ENCODE measurements around the gene KAT6B.

Gene KAT6B

GRCh38 chr10:75007646-75008045 is 181.2 kb downstream of the KAT6B start:
- in situ Hi-C loops (cut with MboI; ENCODE audit: low sequenced_read_pairs) = loop anchor here (25.0 kb wide), 1 partner anchor 745 kb away; no protein-coding TSS in a partner anchor

- in situ Hi-C loops (cut with MboI; ENCODE audit: low sequenced_read_pairs) = loop anchor here (25.0 kb wide), 1 partner anchor 747 kb away; no protein-coding TSS in a partner anchor
Observed at GRCh38 chr10:75008952-75009351, 182.6 kb downstream of the KAT6B start.

DNA sequence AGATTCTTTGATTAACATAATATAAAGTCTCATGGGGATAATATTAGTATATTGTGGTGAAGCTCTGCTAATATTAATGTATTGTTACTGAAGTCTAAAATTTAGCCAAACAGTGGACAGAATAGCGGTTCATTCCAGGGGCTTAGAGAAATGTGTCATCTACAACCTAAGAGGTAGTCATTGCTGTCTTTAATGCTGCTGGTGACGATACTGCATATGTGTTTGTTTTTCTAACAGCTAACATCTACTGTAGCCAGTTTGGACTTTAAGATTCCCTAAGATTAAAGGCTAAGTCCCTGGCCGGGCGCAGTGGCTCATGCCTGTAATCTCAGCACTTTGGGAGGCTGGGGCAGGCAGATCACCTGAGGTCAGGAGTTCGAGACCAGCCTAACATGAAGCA is 183.0 kb downstream of the KAT6B start:
- in situ Hi-C loops (cut with MboI; ENCODE audit: low sequenced_read_pairs) = loop anchor here (25.0 kb wide), 1 partner anchor 747 kb away; no protein-coding TSS in a partner anchor

DNA sequence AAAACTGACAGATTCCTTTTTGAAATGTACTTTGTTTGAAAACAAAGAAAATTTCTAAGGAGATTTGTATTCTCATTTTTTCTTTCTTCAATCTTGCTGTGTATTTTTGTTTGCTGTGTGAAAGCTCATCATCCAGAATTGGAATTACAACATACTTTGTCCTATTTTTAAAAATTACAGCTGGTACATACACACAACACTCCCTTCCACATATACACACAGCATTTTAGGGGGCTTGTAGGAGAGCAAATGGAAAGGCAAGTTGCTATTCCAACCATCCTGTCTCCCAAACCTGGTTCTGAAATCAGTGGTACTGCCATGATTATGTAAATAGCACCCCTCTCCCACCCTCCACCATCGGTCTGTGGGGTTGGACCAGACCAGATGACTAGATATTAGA is 184.0 kb downstream of the KAT6B start:
- in situ Hi-C loops (cut with MboI; ENCODE audit: low sequenced_read_pairs) = loop anchor here (25.0 kb wide), 1 partner anchor 748 kb away; no protein-coding TSS in a partner anchor

DNA sequence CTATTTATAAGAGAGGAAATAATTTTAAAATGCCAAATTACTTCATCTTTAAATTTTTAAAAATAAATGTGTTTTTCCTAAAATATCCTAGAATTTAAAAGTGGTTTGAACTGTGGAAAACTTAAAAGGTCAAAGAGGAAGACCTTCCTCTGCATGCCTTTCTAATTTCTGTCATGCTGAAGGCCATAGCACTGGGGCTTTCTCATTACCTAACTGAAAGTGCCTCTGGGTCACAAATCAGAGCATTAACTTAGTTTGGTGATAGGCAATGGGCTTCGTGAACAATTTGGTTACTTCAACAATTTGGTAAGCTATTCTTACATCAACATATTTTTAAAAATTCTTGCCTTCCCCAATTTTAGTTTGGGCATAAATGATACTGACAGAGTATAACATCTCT is 184.8 kb downstream of the KAT6B start:
- in situ Hi-C loops (cut with MboI; ENCODE audit: low sequenced_read_pairs) = loop anchor here (25.0 kb wide), 1 partner anchor 749 kb away; no protein-coding TSS in a partner anchor

GRCh38 chr10:75012471-75012870 is 186.1 kb downstream of the KAT6B start:
- in situ Hi-C loops (cut with MboI; ENCODE audit: low sequenced_read_pairs) = loop anchor here (25.0 kb wide), 1 partner anchor 750 kb away; no protein-coding TSS in a partner anchor

GRCh38 chr10:75013007-75013406 is 186.6 kb downstream of the KAT6B start:
- in situ Hi-C loops (cut with MboI; ENCODE audit: low sequenced_read_pairs) = loop anchor here (25.0 kb wide), 1 partner anchor 751 kb away; no protein-coding TSS in a partner anchor

- in situ Hi-C loops (cut with MboI; ENCODE audit: low sequenced_read_pairs) = loop anchor here (25.0 kb wide), 1 partner anchor 751 kb away; no protein-coding TSS in a partner anchor
Observed at GRCh38 chr10:75013522-75013921, 187.1 kb downstream of the KAT6B start.

DNA sequence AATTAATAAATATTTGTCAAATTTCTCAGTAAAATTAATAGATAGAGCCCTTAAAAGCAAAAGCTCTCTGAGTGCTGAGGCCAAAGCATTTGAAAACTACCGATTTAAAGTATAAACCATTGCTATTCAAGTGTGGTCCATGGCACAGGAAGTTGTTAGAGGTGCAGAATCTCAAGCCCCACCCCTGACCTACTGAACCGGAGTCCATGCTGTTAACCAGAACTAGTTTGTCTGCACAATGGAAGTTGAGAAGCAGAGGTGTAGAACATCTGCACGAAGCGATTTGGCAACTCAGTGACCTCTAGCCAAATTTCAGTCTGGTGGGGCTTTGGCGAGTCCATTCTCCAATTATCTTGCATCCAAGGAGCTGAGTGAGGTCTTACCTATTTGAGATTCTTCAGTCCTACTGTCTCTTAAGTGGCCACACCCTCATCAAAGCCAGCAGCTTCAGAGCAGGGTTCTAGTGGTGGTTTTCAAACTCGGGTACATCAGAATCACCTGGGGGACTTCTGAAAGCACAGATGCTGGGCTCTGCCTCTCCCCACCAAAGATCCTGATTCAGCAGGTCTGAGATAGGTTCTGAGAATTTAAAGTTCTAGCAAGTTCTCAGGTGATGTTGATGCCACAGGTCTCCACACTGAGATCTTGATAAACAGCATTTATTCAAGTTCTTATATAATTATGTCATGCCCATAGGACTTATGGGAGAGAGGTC is 188.3 kb downstream of the KAT6B start:
- in situ Hi-C loops (cut with MboI; ENCODE audit: low sequenced_read_pairs) = loop anchor here (25.0 kb wide), 1 partner anchor 752 kb away; no protein-coding TSS in a partner anchor

- in situ Hi-C loops (cut with MboI; ENCODE audit: low sequenced_read_pairs) = loop anchor here (25.0 kb wide), 1 partner anchor 753 kb away; no protein-coding TSS in a partner anchor
Observed at GRCh38 chr10:75015442-75015841, 189.0 kb downstream of the KAT6B start.

DNA sequence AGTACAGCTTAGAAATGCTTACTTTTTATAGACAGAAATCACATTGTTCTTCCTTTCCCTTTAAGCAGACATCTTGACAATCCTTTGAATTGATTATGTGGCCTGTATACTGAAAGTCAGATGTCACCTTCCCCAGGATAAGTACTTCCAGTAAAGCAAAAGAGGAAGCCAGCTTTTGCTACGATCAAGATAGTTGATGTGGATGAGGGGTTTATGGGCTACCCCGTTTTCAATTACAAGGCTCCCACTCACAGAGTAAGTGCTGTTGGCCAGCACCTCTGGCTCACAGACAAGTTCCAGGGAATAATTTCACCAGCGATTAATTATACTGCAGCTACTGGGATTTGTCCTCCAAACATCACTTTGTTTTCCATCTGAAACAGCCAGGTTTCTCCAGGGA is 189.9 kb downstream of the KAT6B start:
- in situ Hi-C loops (cut with MboI; ENCODE audit: low sequenced_read_pairs) = loop anchor here (25.0 kb wide), 1 partner anchor 754 kb away; no protein-coding TSS in a partner anchor

DNA sequence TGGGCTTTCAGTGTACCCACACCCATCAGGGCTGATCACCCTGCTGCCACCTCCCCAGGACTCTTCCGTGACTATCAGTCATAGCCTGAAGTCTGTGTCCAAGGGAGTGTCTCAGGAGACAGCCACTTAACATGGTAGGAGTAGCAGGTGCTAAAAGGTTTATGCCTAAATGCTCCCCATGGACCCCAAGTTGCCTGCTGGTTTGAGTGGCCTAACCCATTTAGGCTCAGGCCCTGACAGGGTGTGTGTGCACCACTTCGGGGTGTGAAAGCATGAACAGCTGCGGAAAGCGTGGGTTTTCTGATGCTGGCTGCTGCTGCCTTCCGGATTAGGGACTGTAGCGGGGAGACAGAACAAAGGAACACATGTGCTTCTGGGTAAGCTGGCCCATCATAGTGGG is 191.9 kb downstream of the KAT6B start:
- in situ Hi-C loops (cut with MboI; ENCODE audit: low sequenced_read_pairs) = loop anchor here (25.0 kb wide), 1 partner anchor 756 kb away; no protein-coding TSS in a partner anchor

- in situ Hi-C loops (cut with MboI; ENCODE audit: low sequenced_read_pairs) = loop anchor here (25.0 kb wide), 1 partner anchor 756 kb away; no protein-coding TSS in a partner anchor
Observed at GRCh38 chr10:75018686-75019307, 192.4 kb downstream of the KAT6B start.

DNA sequence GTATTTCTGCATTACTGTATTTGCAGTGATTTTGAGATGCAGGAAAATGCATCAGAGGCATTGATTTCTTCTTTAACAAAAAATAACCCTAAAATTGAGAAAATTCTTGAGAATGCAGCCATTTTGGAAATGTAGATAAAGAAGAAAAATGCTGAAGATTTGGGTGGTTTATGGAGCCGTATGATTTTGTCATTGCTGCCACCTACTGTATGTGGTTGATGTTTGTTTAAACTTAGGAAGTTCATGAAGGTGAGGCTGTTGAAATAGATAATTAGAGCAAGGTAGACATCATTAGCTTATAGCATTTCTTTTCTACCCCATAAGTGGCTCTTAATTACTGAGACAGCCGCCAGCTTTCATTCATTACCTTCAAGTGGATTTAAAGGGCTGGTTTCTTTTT is 193.0 kb downstream of the KAT6B start:
- in situ Hi-C loops (cut with MboI; ENCODE audit: low sequenced_read_pairs) = loop anchor here (25.0 kb wide), 1 partner anchor 757 kb away; no protein-coding TSS in a partner anchor

GRCh38 chr10:75020168-75020567 is 193.8 kb downstream of the KAT6B start:
- in situ Hi-C loops (cut with MboI; ENCODE audit: low sequenced_read_pairs) = loop anchor here (25.0 kb wide), 1 partner anchor 758 kb away; no protein-coding TSS in a partner anchor

GRCh38 chr10:75021379-75022249 is 195.2 kb downstream of the KAT6B start:
- in situ Hi-C loops (cut with MboI; ENCODE audit: low sequenced_read_pairs) = loop anchor here (25.0 kb wide), 1 partner anchor 759 kb away; no protein-coding TSS in a partner anchor

- in situ Hi-C loops (cut with MboI; ENCODE audit: low sequenced_read_pairs) = loop anchor here (25.0 kb wide), 1 partner anchor 761 kb away; no protein-coding TSS in a partner anchor
Observed at GRCh38 chr10:75023074-75023473, 196.7 kb downstream of the KAT6B start.

DNA sequence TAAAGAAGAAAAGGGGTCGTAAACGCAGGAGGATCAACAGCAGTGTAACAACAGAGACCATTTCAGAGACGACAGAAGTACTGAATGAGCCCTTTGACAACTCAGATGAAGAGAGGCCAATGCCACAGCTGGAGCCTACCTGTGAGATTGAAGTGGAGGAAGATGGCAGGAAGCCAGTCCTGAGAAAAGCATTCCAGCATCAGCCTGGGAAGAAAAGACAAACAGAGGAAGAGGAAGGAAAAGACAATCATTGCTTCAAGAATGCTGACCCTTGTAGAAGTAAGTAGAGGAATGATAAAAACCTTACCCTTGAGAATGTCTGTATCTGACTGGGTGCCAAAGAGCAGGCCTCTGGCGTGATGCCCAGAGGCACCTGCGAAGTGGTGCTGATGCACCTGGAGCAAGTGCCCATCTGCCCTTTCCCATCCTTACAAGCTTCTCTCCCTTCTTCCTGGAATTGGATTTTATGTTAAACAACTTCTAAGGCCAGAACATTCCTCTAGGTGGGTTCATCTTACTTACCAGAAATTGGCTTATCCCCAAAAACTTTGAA is 198.6 kb downstream of the KAT6B start:
- in situ Hi-C loops (cut with MboI; ENCODE audit: low sequenced_read_pairs) = loop anchor here (25.0 kb wide), 1 partner anchor 763 kb away; no protein-coding TSS in a partner anchor

- in situ Hi-C loops (cut with MboI; ENCODE audit: low sequenced_read_pairs) = no loop called here
Observed at GRCh38 chr10:75028049-75028448, 201.6 kb downstream of the KAT6B start.

- in situ Hi-C loops (cut with MboI; ENCODE audit: low sequenced_read_pairs) = no loop called here
Observed at GRCh38 chr10:75028748-75029147, 202.3 kb downstream of the KAT6B start.
